Measurements from ENCODE around the gene KLF2. TPM values are rescaled to one million over a fixed set of nuclear protein-coding genes. Genes with fewer than 3 reads are reported as not detected.
A peak's percentile ranks its signal among the peaks of the same experiment; 100 is the strongest.

Gene KLF2
- total RNA-seq, 1 donor from 2014 or later, result 65.2 TPM

DNA sequence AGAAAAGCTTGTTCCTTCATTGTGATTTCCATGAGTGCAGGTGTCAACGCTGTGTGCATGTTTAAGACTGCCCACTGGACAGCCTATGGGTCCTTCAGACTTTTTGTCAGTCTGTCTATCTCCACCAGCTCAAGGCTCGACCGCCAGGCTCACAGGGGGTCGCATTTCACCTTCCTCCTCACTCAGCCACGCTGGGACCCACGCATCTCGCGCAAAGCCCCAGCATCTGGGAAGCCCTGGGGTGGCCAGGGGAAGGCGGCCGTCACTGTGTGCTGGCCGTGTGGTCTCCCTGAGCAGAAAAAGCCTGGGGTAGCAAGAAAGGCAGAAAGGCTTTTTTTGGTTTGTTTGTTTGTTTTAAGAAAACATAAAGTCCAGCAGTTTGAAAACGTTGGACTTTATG is 48.5 kb downstream of the KLF2 start:
- Histone ChIP-seq H3K4me1 (peaks cover 64% of the 10 kb centered on the region), H3K36me3 (peaks cover 47% of the 10 kb centered on the region), H3K27ac (replicated peaks) (peak overlapping the region; percentile 55), H3K9me3 (replicated peaks) (no peaks in the 10 kb centered on the region), H3K27me3 (ENCODE audit: low read depth) (no peaks in the 10 kb centered on the region), H3K4me3 (no peak overlapping the region)
- DNase-seq, result peak; percentile 11
- intact Hi-C loops (cut with micrococcal nuclease), result no loop called here
- TF ChIP-seq, protein P1, sequence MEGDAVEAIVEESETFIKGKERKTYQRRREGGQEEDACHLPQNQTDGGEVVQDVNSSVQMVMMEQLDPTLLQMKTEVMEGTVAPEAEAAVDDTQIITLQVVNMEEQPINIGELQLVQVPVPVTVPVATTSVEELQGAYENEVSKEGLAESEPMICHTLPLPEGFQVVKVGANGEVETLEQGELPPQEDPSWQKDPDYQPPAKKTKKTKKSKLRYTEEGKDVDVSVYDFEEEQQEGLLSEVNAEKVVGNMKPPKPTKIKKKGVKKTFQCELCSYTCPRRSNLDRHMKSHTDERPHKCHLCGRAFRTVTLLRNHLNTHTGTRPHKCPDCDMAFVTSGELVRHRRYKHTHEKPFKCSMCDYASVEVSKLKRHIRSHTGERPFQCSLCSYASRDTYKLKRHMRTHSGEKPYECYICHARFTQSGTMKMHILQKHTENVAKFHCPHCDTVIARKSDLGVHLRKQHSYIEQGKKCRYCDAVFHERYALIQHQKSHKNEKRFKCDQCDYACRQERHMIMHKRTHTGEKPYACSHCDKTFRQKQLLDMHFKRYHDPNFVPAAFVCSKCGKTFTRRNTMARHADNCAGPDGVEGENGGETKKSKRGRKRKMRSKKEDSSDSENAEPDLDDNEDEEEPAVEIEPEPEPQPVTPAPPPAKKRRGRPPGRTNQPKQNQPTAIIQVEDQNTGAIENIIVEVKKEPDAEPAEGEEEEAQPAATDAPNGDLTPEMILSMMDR (IDR thresholded peaks at IDR 0.05; ENCODE audit: borderline replicate concordance), result no peak

DNA sequence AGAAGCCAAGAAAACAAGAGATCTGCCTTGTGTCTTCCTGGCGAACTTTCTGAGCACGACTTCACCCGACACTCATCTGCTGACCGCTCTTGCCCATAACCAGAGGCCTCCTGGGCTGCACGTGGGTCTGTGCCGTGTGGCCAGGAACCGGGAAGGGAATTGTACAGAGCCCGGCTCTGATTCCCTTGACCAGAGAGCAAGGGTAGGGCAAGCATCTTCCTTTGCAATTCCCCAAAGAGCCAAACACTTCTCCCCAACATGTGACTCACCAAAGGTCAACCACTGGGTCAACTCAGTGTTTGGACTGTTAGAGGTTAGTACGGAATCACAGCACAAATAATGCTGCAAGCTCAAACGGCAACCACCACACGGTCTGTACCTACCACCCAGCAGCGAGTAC is 48.9 kb downstream of the KLF2 start:
- H3K4me3 ChIP-seq, result no peak overlapping the region
- peaks cover 64% of the 10 kb centered on the region for H3K4me1 ChIP-seq
- H3K9me3 ChIP-seq (replicated peaks), result no peaks in the 10 kb centered on the region
- H3K27ac ChIP-seq (replicated peaks), result peak overlapping the region; percentile 55
- peaks cover 49% of the 10 kb centered on the region for H3K36me3 ChIP-seq
- intact Hi-C loops (cut with micrococcal nuclease), result no loop called here
- peak; percentile 16 for DNase-seq
- no peaks in the 10 kb centered on the region for H3K27me3 ChIP-seq (ENCODE audit: low read depth)
- TF ChIP-seq, protein P1 (IDR thresholded peaks at IDR 0.05; ENCODE audit: borderline replicate concordance), result no peak

DNA sequence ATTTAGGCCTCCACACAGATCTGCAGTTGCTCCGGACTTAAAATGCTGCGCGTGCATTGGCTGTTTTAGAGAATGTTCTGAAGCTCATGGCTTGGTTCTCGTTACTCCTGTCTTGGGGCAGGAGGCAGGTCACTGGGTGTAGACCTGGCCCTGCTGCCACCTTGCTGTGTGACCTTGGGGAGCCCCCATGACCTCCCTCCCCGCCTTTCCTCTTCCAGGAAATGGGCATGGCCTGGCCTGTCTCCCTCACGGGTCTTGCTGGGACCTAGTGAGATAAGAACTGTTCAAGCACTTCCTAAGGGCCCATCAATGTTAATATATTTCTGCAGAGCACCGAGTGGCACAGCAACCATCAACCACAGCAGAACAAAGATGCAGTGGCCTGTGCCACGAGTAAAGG is 49.4 kb downstream of the KLF2 start:
- peaks cover 64% of the 10 kb centered on the region for H3K4me1 ChIP-seq
- H3K27ac ChIP-seq (replicated peaks), result peak overlapping the region; percentile 55

DNA sequence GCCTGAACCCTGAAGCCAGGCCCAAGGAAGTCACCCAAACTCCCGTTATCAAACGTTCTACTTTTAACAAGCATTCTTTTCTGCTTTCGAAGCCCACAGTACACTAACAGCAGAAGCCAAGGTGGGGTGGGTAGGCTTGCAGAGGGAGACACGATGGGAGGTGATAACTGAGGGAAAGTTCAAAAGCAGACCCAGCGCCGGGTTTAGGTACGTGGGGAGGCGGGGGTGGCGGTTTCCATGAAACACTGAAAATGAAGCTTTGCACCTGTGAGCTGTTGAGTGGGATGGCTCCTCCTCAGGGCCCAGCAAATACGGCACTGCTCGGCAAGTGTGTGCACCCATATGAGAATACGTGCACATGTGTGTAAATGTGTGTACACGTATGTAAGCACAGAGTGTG is 49.8 kb downstream of the KLF2 start:
- no peak overlapping the region for H3K4me3 ChIP-seq
- TF ChIP-seq, protein P1 (IDR thresholded peaks at IDR 0.05; ENCODE audit: borderline replicate concordance), result no peak
- H3K27ac ChIP-seq (replicated peaks), result peak overlapping the region; percentile 55
- H3K4me1 ChIP-seq, result peaks cover 64% of the 10 kb centered on the region
- no peak for DNase-seq
- no peaks in the 10 kb centered on the region for H3K9me3 ChIP-seq (replicated peaks)
- peaks cover 50% of the 10 kb centered on the region for H3K36me3 ChIP-seq
- intact Hi-C loops (cut with micrococcal nuclease), result no loop called here
- no peaks in the 10 kb centered on the region for H3K27me3 ChIP-seq (ENCODE audit: low read depth)

More for the DNA sequence above, 49.4 kb downstream of the KLF2 start:
- H3K4me3 ChIP-seq, result no peak overlapping the region
- intact Hi-C loops (cut with micrococcal nuclease), result no loop called here
- DNase-seq, result no peak
- TF ChIP-seq, protein P1 (IDR thresholded peaks at IDR 0.05; ENCODE audit: borderline replicate concordance), result no peak
- peaks cover 50% of the 10 kb centered on the region for H3K36me3 ChIP-seq
- no peaks in the 10 kb centered on the region for H3K27me3 ChIP-seq (ENCODE audit: low read depth)
- H3K9me3 ChIP-seq (replicated peaks), result no peaks in the 10 kb centered on the region

DNA sequence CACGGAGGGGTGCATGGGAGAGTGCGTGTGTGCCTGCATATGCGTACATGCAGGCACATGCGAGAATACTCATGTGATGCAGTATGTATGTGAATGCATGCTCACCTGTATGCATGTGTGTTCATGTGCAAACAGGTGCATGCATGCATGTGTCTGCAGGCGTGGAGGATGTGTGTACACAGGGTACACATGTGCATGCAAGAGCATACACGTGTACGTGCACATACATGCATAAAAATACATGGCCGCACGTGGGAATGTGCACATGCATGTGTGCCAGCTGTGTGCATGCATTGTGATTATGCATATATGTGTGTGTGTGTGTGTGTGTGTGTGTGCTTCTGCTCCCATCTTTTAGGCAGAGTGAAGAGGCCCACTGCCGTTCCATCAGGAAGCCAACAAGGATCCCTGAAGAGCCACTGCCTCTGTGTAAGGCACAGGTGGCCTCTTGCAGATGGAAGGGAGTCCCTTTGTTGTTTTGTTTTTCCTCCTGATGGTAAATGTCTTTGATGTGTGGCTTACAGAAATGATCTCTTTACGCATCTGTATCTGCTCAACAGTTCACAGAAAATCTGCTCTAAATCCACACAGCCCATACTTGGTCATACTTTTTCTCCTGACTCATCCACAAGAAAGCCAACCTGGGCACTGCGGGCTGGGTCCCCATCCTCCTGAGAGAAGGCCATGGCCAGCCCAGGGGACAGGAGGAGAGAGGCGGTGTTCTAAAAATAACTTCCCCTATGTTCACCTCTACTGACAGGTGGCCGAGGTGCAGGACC is 50.7 kb downstream of the KLF2 start:
- Histone ChIP-seq H3K27ac (replicated peaks) (no peak overlapping the region), H3K27me3 (ENCODE audit: low read depth) (no peaks in the 10 kb centered on the region), H3K36me3 (peaks cover 50% of the 10 kb centered on the region), H3K9me3 (replicated peaks) (no peaks in the 10 kb centered on the region), H3K4me1 (peaks cover 59% of the 10 kb centered on the region), H3K4me3 (no peak overlapping the region)
- TF ChIP-seq, protein P1 (IDR thresholded peaks at IDR 0.05; ENCODE audit: borderline replicate concordance), result no peak
- no peak for DNase-seq
- intact Hi-C loops (cut with micrococcal nuclease), result no loop called here
